Osteoblast (primary cell): Measurements from ENCODE around the gene GGCX. TPM values are rescaled to one million over a fixed set of nuclear protein-coding genes. Genes with fewer than 3 reads are reported as not detected.

Experiments
- DNase-seq: peaks from one replicate; pipeline ENCODE4 v3.0.0; 2011; ENCODE audit warnings: low spot score, mixed read lengths; ENCODE audit not compliant: insufficient read length; ENCODE audit errors: missing footprints
- H2AFZ ChIP-seq: 2 replicates; pipeline ENCODE4 v1.6.0; 2011; ENCODE audit warnings: mild to moderate bottlenecking, low read length
- H3K27ac ChIP-seq: 2 replicates; pipeline ENCODE4 v1.5.1; 2011; ENCODE audit warnings: mild to moderate bottlenecking, low read depth, low read length, moderate library complexity
- H3K27me3 ChIP-seq: 2 replicates; pipeline ENCODE4 v1.6.0; 2012; ENCODE audit warnings: mild to moderate bottlenecking, control low read depth, inconsistent platforms, low read length, moderate library complexity; ENCODE audit not compliant: insufficient read depth
- H3K36me3 ChIP-seq: 2 replicates; pipeline ENCODE4 v1.5.1; 2011; ENCODE audit warnings: mild to moderate bottlenecking, low read length, control low read depth, moderate library complexity; ENCODE audit not compliant: insufficient read depth
- H3K4me1 ChIP-seq: 2 replicates; pipeline ENCODE4 v1.5.1; 2011; ENCODE audit warnings: mild to moderate bottlenecking, low read length, control low read depth, moderate library complexity; ENCODE audit not compliant: insufficient read depth
- H3K4me2 ChIP-seq: 2 replicates; pipeline ENCODE4 v1.6.0; 2011; ENCODE audit warnings: mild to moderate bottlenecking, low read length; ENCODE audit not compliant: insufficient read depth
- H3K4me3 ChIP-seq: fragments of 200-600 bp; sonication (generic); 3 replicates; pipeline ENCODE4 v1.5.1; 2012; ENCODE audit warnings: mild to moderate bottlenecking, low read length, inconsistent platforms; ENCODE audit not compliant: insufficient read depth
- H3K79me2 ChIP-seq: 2 replicates; pipeline ENCODE4 v1.6.0; 2012; ENCODE audit warnings: mild to moderate bottlenecking, low read length, control low read depth, inconsistent platforms; ENCODE audit not compliant: insufficient read depth
- H3K9me3 ChIP-seq: 2 replicates; pipeline ENCODE4 v1.5.1; 2011; ENCODE audit warnings: low read depth, low read length, control low read depth
- H4K20me1 ChIP-seq: 2 replicates; pipeline ENCODE4 v1.6.0; 2012; ENCODE audit warnings: mild to moderate bottlenecking, low read length, control low read depth; ENCODE audit not compliant: insufficient read depth
- CTCF ChIP-seq: IDR thresholded peaks from 2 replicates; pipeline ENCODE4 v1.5.1; 2011; ENCODE audit warnings: mild to moderate bottlenecking, low read depth, low read length, moderate library complexity; ENCODE audit errors: extremely low read depth
- total RNA-seq: library from RNA; depleted of rRNA; stranded (reverse); fragments of >200 nt; gene quantifications from 2 replicates; pipeline ENCODE4 v1.2.3, GENCODE V29; 2012

GGCX gene
- total RNA-seq, 1 donor: 40.9 TPM

GRCh38 chr2:85539361-85540132 is 21.7 kb downstream of the GGCX start:
- Histone ChIP-seq H3K9me3 (no peaks in the 10 kb centered on the region), H3K36me3 (peaks cover 39% of the 10 kb centered on the region), H3K27ac (peak overlapping the region; percentile 99), H3K4me3 (peak overlapping the region; percentile 83), H3K27me3 (no peaks in the 10 kb centered on the region), H3K4me2 (peak overlapping the region; percentile 82), H4K20me1 (peaks cover 37% of the 10 kb centered on the region), H3K4me1 (peaks cover 33% of the 10 kb centered on the region), H3K79me2 (peaks cover 66% of the 10 kb centered on the region), H2AFZ (no peak overlapping the region)
- DNase-seq: peak; percentile 82
- TF ChIP-seq CTCF: no peak

GRCh38 chr2:85538507-85539360 is 22.6 kb downstream of the GGCX start, which contains the start of gene MAT2A:
Gene MAT2A, plus strand, starts transcription at chr2:85539168. Its CDS starts 120 bp downstream, at chr2:85539288.
- Histone ChIP-seq H3K4me1 (peaks cover 33% of the 10 kb centered on the region), H3K36me3 (peaks cover 31% of the 10 kb centered on the region), H3K79me2 (peaks cover 66% of the 10 kb centered on the region), H2AFZ (peak within 1 kb of the TSS; percentile 88), H3K27ac (peak within 1 kb of the TSS; percentile 99), H3K9me3 (no peaks in the 10 kb centered on the region), H4K20me1 (peaks cover 37% of the 10 kb centered on the region), H3K4me2 (peak within 1 kb of the TSS; percentile 82), H3K4me3 (peak within 1 kb of the TSS; percentile 83), H3K27me3 (no peaks in the 10 kb centered on the region)
- DNase-seq: peak; percentile 97
- TF ChIP-seq CTCF: peak; percentile 54

GRCh38 chr2:85537600-85538506 is 23.4 kb downstream of the GGCX start:
- DNase-seq: peak; percentile 86
- no peaks in the 10 kb centered on the region for H3K27me3 ChIP-seq
- H4K20me1 ChIP-seq: peaks cover 32% of the 10 kb centered on the region
- H2AFZ ChIP-seq: peak overlapping the region; percentile 88
- H3K4me2 ChIP-seq: peak overlapping the region; percentile 82
- peaks cover 23% of the 10 kb centered on the region for H3K36me3 ChIP-seq
- no peak for TF ChIP-seq CTCF
- peaks cover 33% of the 10 kb centered on the region for H3K4me1 ChIP-seq
- peaks cover 62% of the 10 kb centered on the region for H3K79me2 ChIP-seq
- H3K27ac ChIP-seq: peak overlapping the region; percentile 99
- H3K4me3 ChIP-seq: peak overlapping the region; percentile 83
- H3K9me3 ChIP-seq: no peaks in the 10 kb centered on the region
